Kidney (tissue), 14 donors: ENCODE data around the gene TFCP2L1. TPM values are rescaled to one million over a fixed set of nuclear protein-coding genes. Genes with fewer than 3 reads are reported as not detected.

Source experiments
- DNase-seq, 5 donors: peaks; one replicate each; pipeline ENCODE4 v3.0.0-alpha.2; 2013 to 2020
- FAIRE-seq: peaks from 2 replicates; lab custom pipeline; 2012; peaks lifted over from hg19 to GRCh38; lab: Jason Lieb, UNC
- H3K27ac ChIP-seq, 2 donors: one replicate each; pipeline ENCODE4 v1.7.0; 2013; ENCODE audit warnings: low read depth in 2 of 2, low read length in 2 of 2, inconsistent platforms in 1 of 2
- H3K27me3 ChIP-seq: one replicate; pipeline ENCODE4 v1.7.1; 2013; ENCODE audit warnings: low read length, inconsistent platforms; ENCODE audit not compliant: control insufficient read depth, insufficient read depth
- H3K36me3 ChIP-seq, 3 donors: one replicate each; pipeline versions ENCODE4 v1.7.0 to v1.7.1; 2013; ENCODE audit warnings: low read length in 3 of 3, control low read depth in 1 of 3, inconsistent platforms in 1 of 3; ENCODE audit not compliant: insufficient read depth in 3 of 3, control insufficient read depth in 2 of 3
- H3K4me1 ChIP-seq, 3 donors: one replicate each; pipeline versions ENCODE4 v1.7.0 to v1.7.1; 2013; ENCODE audit warnings: low read length in 3 of 3, inconsistent platforms in 1 of 3, low read depth in 1 of 3; ENCODE audit not compliant: control insufficient read depth in 2 of 3, insufficient read depth in 2 of 3
- H3K4me3 ChIP-seq, 3 donors: one replicate each; pipeline versions ENCODE4 v1.7.0 to v1.8.1; 2013; ENCODE audit warnings: low read length in 3 of 3, control low read depth in 1 of 3, inconsistent platforms in 1 of 3
- H3K9ac ChIP-seq, 3 donors: one replicate each; pipeline versions ENCODE4 v1.7.0 to v1.7.1; 2013; ENCODE audit warnings: low read length in 3 of 3, control low read depth in 1 of 3, inconsistent platforms in 1 of 3
- H3K9me3 ChIP-seq, 3 donors: one replicate each; pipeline versions ENCODE4 v1.7.0 to v1.7.1; 2013; ENCODE audit warnings: low read length in 3 of 3, control low read depth in 1 of 3, inconsistent platforms in 1 of 3; ENCODE audit not compliant: control insufficient read depth in 2 of 3, insufficient read depth in 1 of 3
- intact Hi-C: fragments of 100-400 bp; cut with DNase I; formaldehyde crosslinking; loops from one replicate; pipeline ENCODE4 v1.11.1; 2022
- polyA plus RNA-seq: library from polyadenylated mRNA; stranded (reverse); fragments of 350-450 nt; fragmentation: Illumina TruSeq; extraction: RNeasy Lipid Tissue Mini Kit (QIAGEN cat#74804); gene quantifications from one replicate; pipeline ENCODE4 v1.2.3, GENCODE V29; 2014; ENCODE audit warnings: low read depth, low replicate concordance; ENCODE audit not compliant: insufficient read depth
- total RNA-seq: library from RNA; stranded (reverse); fragmentation: NEBNext Ultra II Directional; extraction: Animal tissue kit (Norgen Biotek cat#: 25700); gene quantifications from one replicate; pipeline ENCODE4 v1.2.1, GENCODE V29; 2021
- TF ChIP-seq, protein P1 (sequence below): IDR thresholded peaks from 3 replicates; pipeline ENCODE4 v1.5.1; 2012; ENCODE audit warnings: mild to moderate bottlenecking, moderate library complexity, borderline replicate concordance; ENCODE audit not compliant: insufficient read depth; ENCODE audit errors: extremely low read depth
- donor health status: control.
- donor health status: control.
- donor health status: control.
- donor health status: control.
- donor health status: control.
- donor health status: DM: yes; HTN: yes; CAD: no.
- donor health status: Normal renal cell carcinoma (clear cell type).

Gene TFCP2L1
- total and polyA plus RNA-seq, 2 donors from 2014 or later = 44.4 to 172 TPM

DNA sequence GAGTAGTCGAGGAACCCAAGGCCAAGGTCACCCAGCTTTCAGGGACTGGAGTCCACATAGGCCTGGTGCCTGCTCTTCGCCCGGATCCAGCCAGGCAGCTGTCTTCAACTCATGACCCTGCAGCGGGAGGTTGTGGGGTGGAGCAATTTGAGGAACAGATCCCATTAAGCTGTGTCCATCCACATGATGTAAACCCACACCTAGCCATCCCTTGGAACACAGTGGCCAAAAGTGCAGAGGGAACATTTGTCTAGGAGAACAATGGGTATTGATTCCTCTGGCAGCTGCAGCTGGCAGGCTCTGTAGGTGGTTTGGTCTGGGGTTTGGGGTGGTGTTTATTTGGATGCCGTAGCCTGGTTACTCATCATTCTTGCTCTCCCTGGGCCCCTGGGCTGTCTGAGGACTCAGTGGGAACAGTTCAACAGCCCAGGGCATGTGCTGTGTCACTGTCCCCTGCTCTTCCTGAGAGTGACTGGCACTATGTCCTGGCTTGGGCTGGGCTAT is 99.4 kb downstream of the TFCP2L1 start:
- no peaks in the 10 kb centered on the region for H3K9me3 ChIP-seq
- no peaks in the 10 kb centered on the region for H3K27me3 ChIP-seq
- no peaks in the 10 kb centered on the region for H3K36me3 ChIP-seq
- DNase-seq (no peak), FAIRE-seq (no peak)
- intact Hi-C loops = no loop called here
- H3K27ac ChIP-seq = no peak overlapping the region
- H3K4me1 ChIP-seq = peaks cover 0 to 8% (median 6%) of the 10 kb centered on the region in 3 donors
- no peak overlapping the region for H3K9ac ChIP-seq
- TF ChIP-seq, protein P1, sequence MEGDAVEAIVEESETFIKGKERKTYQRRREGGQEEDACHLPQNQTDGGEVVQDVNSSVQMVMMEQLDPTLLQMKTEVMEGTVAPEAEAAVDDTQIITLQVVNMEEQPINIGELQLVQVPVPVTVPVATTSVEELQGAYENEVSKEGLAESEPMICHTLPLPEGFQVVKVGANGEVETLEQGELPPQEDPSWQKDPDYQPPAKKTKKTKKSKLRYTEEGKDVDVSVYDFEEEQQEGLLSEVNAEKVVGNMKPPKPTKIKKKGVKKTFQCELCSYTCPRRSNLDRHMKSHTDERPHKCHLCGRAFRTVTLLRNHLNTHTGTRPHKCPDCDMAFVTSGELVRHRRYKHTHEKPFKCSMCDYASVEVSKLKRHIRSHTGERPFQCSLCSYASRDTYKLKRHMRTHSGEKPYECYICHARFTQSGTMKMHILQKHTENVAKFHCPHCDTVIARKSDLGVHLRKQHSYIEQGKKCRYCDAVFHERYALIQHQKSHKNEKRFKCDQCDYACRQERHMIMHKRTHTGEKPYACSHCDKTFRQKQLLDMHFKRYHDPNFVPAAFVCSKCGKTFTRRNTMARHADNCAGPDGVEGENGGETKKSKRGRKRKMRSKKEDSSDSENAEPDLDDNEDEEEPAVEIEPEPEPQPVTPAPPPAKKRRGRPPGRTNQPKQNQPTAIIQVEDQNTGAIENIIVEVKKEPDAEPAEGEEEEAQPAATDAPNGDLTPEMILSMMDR = no peak
- no peak overlapping the region for H3K4me3 ChIP-seq

DNA sequence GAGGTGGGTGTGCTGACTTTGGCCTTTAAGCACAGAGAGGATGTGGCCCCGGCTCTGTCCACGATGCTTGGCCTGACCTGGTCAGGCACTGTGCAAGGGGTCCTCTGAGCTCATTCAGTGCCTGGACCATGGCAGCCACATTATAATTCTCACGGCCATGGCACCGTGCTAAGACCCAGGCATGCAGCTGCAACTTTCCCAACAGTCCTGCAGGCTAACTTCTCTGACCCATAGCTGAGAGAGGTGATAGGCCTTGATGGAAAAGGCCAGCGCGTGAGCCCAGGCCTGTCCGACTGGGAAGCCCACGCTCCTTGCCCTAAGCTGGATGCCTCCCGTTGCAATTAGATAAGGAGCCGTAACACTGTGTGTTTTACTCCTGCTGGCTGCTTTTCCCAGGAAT is 99.9 kb downstream of the TFCP2L1 start:
- Histone ChIP-seq H3K4me1 (peaks cover 0 to 8% (median 6%) of the 10 kb centered on the region in 3 donors), H3K4me3 (no peak overlapping the region), H3K9ac (no peak overlapping the region), H3K9me3 (no peaks in the 10 kb centered on the region), H3K36me3 (no peaks in the 10 kb centered on the region), H3K27ac (no peak overlapping the region), H3K27me3 (no peaks in the 10 kb centered on the region)
- FAIRE-seq (no peak), DNase-seq (no peak)
- intact Hi-C loops = no loop called here
- TF ChIP-seq, protein P1 = no peak

GRCh38 chr2:121184248-121184862 is 100.6 kb downstream of the TFCP2L1 start:
- FAIRE-seq (no peak), DNase-seq (no peak)
- Histone ChIP-seq H3K9ac (no peak overlapping the region), H3K27ac (no peak overlapping the region), H3K27me3 (no peaks in the 10 kb centered on the region), H3K4me1 (peaks cover 0 to 5% (median 2%) of the 10 kb centered on the region in 3 donors), H3K36me3 (no peaks in the 10 kb centered on the region), H3K9me3 (no peaks in the 10 kb centered on the region), H3K4me3 (no peak overlapping the region)
- intact Hi-C loops = no loop called here
- TF ChIP-seq, protein P1 = no peak
